H1 (cell line): ENCODE data around the gene NEDD4L. TPM values are rescaled to one million over a fixed set of nuclear protein-coding genes. Genes with fewer than 3 reads are reported as not detected.

Experiments used
- CTCF ChIA-PET: fragments of 300-600 bp; sonication (Branson Sonifier 250); formaldehyde crosslinking; loops from one replicate; lab custom pipeline; 2021; ENCODE audit not compliant: partially characterized antibody; lab: Charles Lee
- POLR2A ChIA-PET: fragments of 300-600 bp; sonication (Branson Sonifier 250); formaldehyde crosslinking; loops from one replicate; lab custom pipeline; 2021; ENCODE audit warnings: inconsistent platforms; ENCODE audit not compliant: partially characterized antibody; lab: Charles Lee
- DNase-seq, 2 experiments: peaks; one replicate each; pipeline versions ENCODE4 v3.0.0 to v3.0.0-alpha.2; 2010 to 2022; ENCODE audit warnings: low spot score in 2 of 2, low read depth in 1 of 2, mixed read lengths in 1 of 2
- FAIRE-seq: peaks from 2 replicates; lab custom pipeline; 2011; peaks lifted over from hg19 to GRCh38; lab: Jason Lieb, UNC
- H2AFZ ChIP-seq: 2 replicates; pipeline ENCODE4 v1.8.1; 2012; ENCODE audit warnings: low read length, inconsistent platforms
- H2AK5ac ChIP-seq: 2 replicates; pipeline ENCODE4 v1.6.1; 2013; ENCODE audit warnings: low read depth, low read length
- H2BK120ac ChIP-seq: replicated peaks from 2 replicates; pipeline ENCODE3; 2013; ENCODE audit warnings: low read depth, low read length, inconsistent platforms
- H2BK12ac ChIP-seq: 2 replicates; pipeline ENCODE4 v1.6.1; 2013; ENCODE audit warnings: low read depth, low read length
- H2BK15ac ChIP-seq: 2 replicates; pipeline ENCODE4 v1.6.1; 2013; ENCODE audit warnings: low read length
- H2BK20ac ChIP-seq: 2 replicates; pipeline ENCODE4 v1.6.1; 2013; ENCODE audit warnings: low read length
- H2BK5ac ChIP-seq: 2 replicates; pipeline ENCODE4 v1.6.1; 2013; ENCODE audit warnings: low read depth, low read length
- H3K14ac ChIP-seq: 2 replicates; pipeline ENCODE4 v1.6.1; 2013; ENCODE audit warnings: inconsistent platforms; ENCODE audit not compliant: insufficient read length
- H3K18ac ChIP-seq: 2 replicates; pipeline ENCODE4 v1.6.1; 2013; ENCODE audit warnings: low read length; ENCODE audit errors: extremely low read depth
- H3K23ac ChIP-seq: 2 replicates; pipeline ENCODE4 v1.6.1; 2013; ENCODE audit warnings: inconsistent platforms; ENCODE audit not compliant: insufficient read length
- H3K23me2 ChIP-seq: 2 replicates; pipeline ENCODE4 v1.6.1; 2013; ENCODE audit warnings: low read depth, low read length
- H3K27ac ChIP-seq: 2 replicates; pipeline ENCODE4 v1.6.1; 2011; ENCODE audit warnings: low read depth, low read length, inconsistent platforms
- H3K27me3 ChIP-seq, 4 experiments: replicated peaks in 1 of 4; 1 replicate in 1 of 4; 2 replicates in 3 of 4; pipeline versions ENCODE4 v1.6.1 to v1.8.1; 2011 to 2013; ENCODE audit warnings: low read length in 3 of 4, mild to moderate bottlenecking in 3 of 4, inconsistent platforms in 2 of 4, mixed read lengths in 2 of 4, moderate library complexity in 1 of 4; ENCODE audit not compliant: control insufficient read depth in 3 of 4, insufficient read depth in 3 of 4; ENCODE audit errors: extremely low read depth in 1 of 4
- H3K36me3 ChIP-seq, 4 experiments: 2 replicates each; pipeline versions ENCODE4 v1.6.1 to v1.8.1; 2011 to 2013; ENCODE audit warnings: mild to moderate bottlenecking in 4 of 4, low read length in 3 of 4, moderate library complexity in 2 of 4, control low read depth in 1 of 4, inconsistent platforms in 1 of 4; ENCODE audit not compliant: insufficient read depth in 4 of 4, control insufficient read depth in 2 of 4
- H3K4ac ChIP-seq: replicated peaks from 2 replicates; pipeline ENCODE3; 2013; ENCODE audit warnings: low read length, low read depth, mixed read lengths, inconsistent platforms; ENCODE audit not compliant: insufficient read length
- H3K4me1 ChIP-seq, 4 experiments: replicated peaks in 1 of 4; 1 replicate in 1 of 4; 2 replicates in 3 of 4; pipeline versions ENCODE4 v1.6.1 to v1.8.1; 2011 to 2013; ENCODE audit warnings: low read length in 3 of 4, inconsistent platforms in 2 of 4, mixed read lengths in 1 of 4; ENCODE audit not compliant: insufficient read depth in 4 of 4, control insufficient read depth in 3 of 4
- H3K4me2 ChIP-seq, 2 experiments: 2 replicates each; pipeline versions ENCODE4 v1.6.1 to v1.8.1; 2011 to 2013; ENCODE audit warnings: low read depth in 2 of 2, low read length in 2 of 2, control low read depth in 1 of 2, inconsistent platforms in 1 of 2, mild to moderate bottlenecking in 1 of 2; ENCODE audit not compliant: insufficient read depth in 1 of 2
- H3K4me3 ChIP-seq, 4 experiments: fragments of 200-600, 300-600 bp in 1 of 4; sonication (generic), shearing (Covaris generic), sonication (Bioruptor Twin) in 1 of 4; 2 replicates each; pipeline versions ENCODE4 v1.5.1 to v1.8.1; 2011 to 2016; ENCODE audit warnings: low read length in 4 of 4, low read depth in 3 of 4, control low read depth in 2 of 4, inconsistent platforms in 2 of 4, mild to moderate bottlenecking in 2 of 4, mixed read lengths in 1 of 4, moderate library complexity in 1 of 4; ENCODE audit not compliant: insufficient read depth in 2 of 4; ENCODE audit errors: extremely low read depth in 1 of 4
- H3K56ac ChIP-seq: replicated peaks from 2 replicates; pipeline ENCODE3; 2013; ENCODE audit warnings: low read depth, mild to moderate bottlenecking, mixed read lengths, low read length, inconsistent platforms; ENCODE audit not compliant: insufficient read length
- H3K79me1 ChIP-seq: 2 replicates; pipeline ENCODE4 v1.6.1; 2013; ENCODE audit warnings: low read depth, low read length, control low read depth
- H3K79me2 ChIP-seq, 2 experiments: 2 replicates each; pipeline versions ENCODE4 v1.6.1 to v1.8.1; 2012 to 2013; ENCODE audit warnings: low read length in 2 of 2, mild to moderate bottlenecking in 2 of 2, inconsistent platforms in 1 of 2; ENCODE audit not compliant: insufficient read depth in 2 of 2, control insufficient read depth in 1 of 2
- H3K9ac ChIP-seq, 4 experiments: replicated peaks in 1 of 4; 1 replicate in 1 of 4; 2 replicates in 3 of 4; pipeline versions ENCODE4 v1.6.1 to v1.8.1; 2011 to 2013; ENCODE audit warnings: low read depth in 3 of 4, low read length in 3 of 4, control low read depth in 2 of 4, mild to moderate bottlenecking in 2 of 4, moderate library complexity in 2 of 4, inconsistent platforms in 1 of 4; ENCODE audit errors: extremely low read depth in 1 of 4
- H3K9me3 ChIP-seq, 2 experiments: 2 replicates each; pipeline versions ENCODE4 v1.6.1 to v1.8.1; 2012 to 2013; ENCODE audit warnings: mild to moderate bottlenecking in 2 of 2, moderate library complexity in 2 of 2, control low read depth in 1 of 2, inconsistent platforms in 1 of 2, low read depth in 1 of 2, low read length in 1 of 2, mixed read lengths in 1 of 2; ENCODE audit not compliant: insufficient read depth in 2 of 2
- H4K20me1 ChIP-seq, 2 experiments: replicated peaks in 1 of 2; 2 replicates each; pipeline versions ENCODE3 to v1.8.1; 2011 to 2013; ENCODE audit warnings: inconsistent platforms in 2 of 2, low read length in 2 of 2, mild to moderate bottlenecking in 1 of 2; ENCODE audit not compliant: insufficient read depth in 2 of 2, control insufficient read depth in 1 of 2
- H4K5ac ChIP-seq: 2 replicates; pipeline ENCODE4 v1.6.1; 2013; ENCODE audit warnings: low read length, low read depth, mixed read lengths, inconsistent platforms; ENCODE audit not compliant: insufficient read length
- H4K8ac ChIP-seq: 2 replicates; pipeline ENCODE4 v1.8.0; 2013; ENCODE audit warnings: mild to moderate bottlenecking, moderate library complexity, low read length, inconsistent platforms; ENCODE audit not compliant: insufficient read depth; ENCODE audit errors: extremely low read depth
- H4K91ac ChIP-seq: replicated peaks from 2 replicates; pipeline ENCODE3; 2013; ENCODE audit warnings: low read length, mixed read lengths, inconsistent platforms; ENCODE audit not compliant: insufficient read length
- ATF3 ChIP-seq: IDR thresholded peaks from 2 replicates; pipeline ENCODE4 v1.6.1; 2011; ENCODE audit warnings: low read depth, mild to moderate bottlenecking, low read length; ENCODE audit not compliant: insufficient read depth
- FOSL1 ChIP-seq: IDR thresholded peaks from 2 replicates; pipeline ENCODE4 v1.6.1; 2011; ENCODE audit warnings: mild to moderate bottlenecking, low read depth, low read length, moderate library complexity; ENCODE audit not compliant: insufficient read depth
- HDAC2 ChIP-seq, 2 experiments: fragments of 300-600 bp in 1 of 2; sonication (generic) in 1 of 2; IDR thresholded peaks; 2 replicates each; pipeline ENCODE4 v1.6.1; 2011 to 2012; ENCODE audit warnings: low read depth in 2 of 2, low read length in 2 of 2, mild to moderate bottlenecking in 2 of 2, moderate library complexity in 2 of 2, borderline replicate concordance in 1 of 2, inconsistent platforms in 1 of 2
- MAFK ChIP-seq: IDR thresholded peaks from 2 replicates; pipeline ENCODE4 v1.6.1; 2012; ENCODE audit warnings: low read depth, mild to moderate bottlenecking, improper control_type of control experiment, low read length
- POU5F1 ChIP-seq: IDR thresholded peaks from 2 replicates; pipeline ENCODE4 v1.6.1; 2011; ENCODE audit warnings: low read depth, mild to moderate bottlenecking, low read length, moderate library complexity
- RXRA ChIP-seq: IDR thresholded peaks from 2 replicates; pipeline ENCODE4 v1.6.1; 2011; ENCODE audit warnings: low read depth, mild to moderate bottlenecking, low read length, moderate library complexity; ENCODE audit not compliant: insufficient read depth
- TBP ChIP-seq: IDR thresholded peaks from 2 replicates; pipeline ENCODE4 v1.6.1; 2011; ENCODE audit warnings: low read depth, low read length, improper control_type of control experiment
- WGBS, 2 experiments: shearing (Covaris generic) in 1 of 2; methylation state at CpG; one replicate each; pipeline versions ENCODE4 v1.1.6 to v1.1.7; 2013 to 2015; ENCODE audit warnings: low lambda C conversion rate in 2 of 2, mixed read lengths in 2 of 2, inconsistent platforms in 1 of 2, low coverage in 1 of 2, missing lambda C conversion rate in 1 of 2; ENCODE audit not compliant: insufficient replicate concordance in 2 of 2, insufficient coverage in 1 of 2, insufficient read length in 1 of 2; ENCODE audit errors: extremely low coverage in 1 of 2, missing lambda C conversion rate in 1 of 2; 5-methylcytosine and 5-hydroxymethylcytosine counted together
- polyA plus RNA-seq, 7 experiments: library from polyadenylated mRNA; depleted of rRNA in 3 of 7; stranded (reverse) in 5 of 7; unstranded in 2 of 7; fragments of >200 nt in 5 of 7; fragments of 200-250 nt in 2 of 7; gene quantifications; 1 replicate in 5 of 7; 2 replicates in 1 of 7; 4 replicates in 1 of 7; pipeline versions ENCODE4 v1.2.1 to v1.2.3, GENCODE V29; 2011 to 2013; ENCODE audit warnings: missing spikeins in 2 of 7, mixed read lengths in 2 of 7
- total RNA-seq: library from RNA; stranded (reverse); fragmentation: NEBNext Ultra II Directional; extraction: Animal tissue kit (Norgen Biotek cat#: 25700); gene quantifications from 2 replicates; pipeline ENCODE4 v1.2.1, GENCODE V29; 2021

The NEDD4L gene
- total and polyA plus RNA-seq, 2 of the 8 experiments (the other 6 are each of a cell fraction or from before 2014, with no cell fraction given) = 37.3 to 69.8 TPM

DNA sequence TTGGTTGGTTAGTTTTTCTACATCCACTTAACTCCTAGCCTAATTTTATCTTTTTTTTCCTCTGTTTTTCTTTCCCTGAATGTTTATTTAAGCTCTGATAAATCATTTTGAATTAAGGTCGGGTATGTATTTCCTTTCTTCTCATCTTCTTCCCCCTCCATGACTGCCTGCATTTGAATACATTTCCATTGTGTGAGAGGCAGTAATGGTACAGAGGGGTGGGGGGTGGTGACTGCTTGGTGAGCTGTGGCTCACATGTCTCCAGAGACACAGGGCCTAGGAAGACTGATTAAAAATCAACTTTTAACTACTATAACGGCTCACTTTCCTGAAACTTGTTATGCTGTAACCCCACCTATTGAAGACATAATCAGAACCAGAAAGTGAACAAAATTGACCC lies 58.0 kb downstream of the NEDD4L start:
- Histone ChIP-seq H2BK20ac (no peak overlapping the region), H3K18ac (no peak overlapping the region), H3K4me1 (peaks cover 3 to 37% (median 20%) of the 10 kb centered on the region in 4 experiments), H4K20me1 (no peaks in the 10 kb centered on the region), H3K79me1 (peaks cover 13% of the 10 kb centered on the region), H3K27me3 (no peaks in the 10 kb centered on the region), H3K4ac (no peak overlapping the region), H3K4me2 (peak overlapping the region in 1 of 2 experiments; percentile 15; a peak in 1 of 4 replicates), H2BK12ac (no peak overlapping the region), H3K23me2 (no peaks in the 10 kb centered on the region), H4K8ac (no peak overlapping the region), H3K9ac (no peak overlapping the region; a peak in 2 of 7 replicates), H2BK120ac (no peak overlapping the region), H3K27ac (no peak overlapping the region), H2AK5ac (no peak overlapping the region), H3K9me3 (no peaks in the 10 kb centered on the region), H3K23ac (no peak overlapping the region)
- WGBS, 2 experiments = 33% methylated on average over 2 of the region's 2 CpGs; no CpG with 5 or more reads in 1 of the 2 experiments
- no peak for FAIRE-seq
- no peak for DNase-seq
- POLR2A ChIA-PET = no interaction called here
- TF ChIP-seq ATF3 (no peak), TBP (no peak), HDAC2 (IDR thresholded peaks at IDR 0.05; ENCODE audit: borderline replicate concordance in 1 of 2, low read depth in 2 of 2, low read length in 2 of 2) (no peak), POU5F1 (no peak), MAFK (no peak), RXRA (no peak), FOSL1 (no peak)
- TF ChIP-seq, all 59 proteins: peak for 0
- Histone ChIP-seq H3K56ac (no peak overlapping the region), H2BK15ac (no peak overlapping the region), H3K14ac (no peak overlapping the region), H3K4me3 (no peak overlapping the region), H2BK5ac (no peak overlapping the region), H3K79me2 (peaks cover 0 to 81% of the 10 kb centered on the region in 2 experiments; a peak in 2 of 4 replicates), H4K91ac (no peak overlapping the region), H2AFZ (no peak overlapping the region), H4K5ac (no peak overlapping the region), H3K36me3 (no peaks in the 10 kb centered on the region)
- CTCF ChIA-PET = interaction anchor here (0.6 to 3.0 kb wide), 2 partner anchors 20 to 339 kb away, joined by 3 to 9 read pairs; no protein-coding TSS in a partner anchor
